ENCODE measurements around the gene EVI5L.

The EVI5L gene

GRCh38 chr19:7912697-7913564 lies 82.9 kb downstream of the EVI5L start:
- no peak for DNase-seq (ENCODE audit: low read depth)

- no peak for DNase-seq (ENCODE audit: low read depth)
Measured at GRCh38 chr19:7913652-7914051, 83.6 kb downstream of the EVI5L start.

GRCh38 chr19:7914099-7914498 lies 84.1 kb downstream of the EVI5L start:
- no peak for DNase-seq (ENCODE audit: low read depth)
